GM18517 (cell line): Measurements from ENCODE around the gene ZGPAT.

Source experiments
- ATAC-seq: cut with Tn5 transposase; IDR thresholded peaks from one replicate; pipeline ENCODE4 v1.9.1; 2021; ENCODE audit warnings: mild to moderate bottlenecking, moderate library complexity; ENCODE audit not compliant: unreplicated experiment

ZGPAT gene

DNA sequence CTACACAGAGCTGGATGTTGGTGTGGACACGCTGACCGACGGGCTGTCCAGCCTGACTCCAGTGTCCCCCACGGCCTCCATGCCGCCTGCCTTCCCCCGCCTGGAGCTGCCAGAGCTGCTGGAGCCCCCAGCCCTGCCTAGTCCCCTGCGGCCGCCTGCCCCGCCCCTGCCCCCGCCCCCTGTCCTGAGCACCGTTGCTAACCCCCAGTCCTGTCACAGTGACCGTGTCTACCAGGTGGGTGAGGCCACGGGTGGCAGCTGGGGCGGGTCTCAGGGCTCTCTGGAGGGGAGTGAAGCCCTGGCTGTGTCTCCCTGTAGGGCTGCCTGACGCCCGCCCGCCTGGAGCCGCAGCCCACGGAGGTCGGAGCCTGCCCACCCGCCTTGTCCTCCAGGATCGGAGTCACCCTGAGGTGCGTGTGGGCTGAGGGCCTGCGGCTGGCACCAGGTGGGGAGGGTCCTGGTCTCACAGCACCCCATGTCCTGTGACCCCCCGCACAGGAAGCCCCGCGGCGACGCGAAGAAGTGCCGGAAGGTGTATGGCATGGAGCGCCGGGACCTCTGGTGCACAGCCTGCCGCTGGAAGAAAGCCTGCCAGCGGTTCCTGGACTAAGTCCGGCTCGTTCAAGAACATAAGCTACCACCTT lies 34.7 kb downstream of the ZGPAT start:
- no peak for ATAC-seq

DNA sequence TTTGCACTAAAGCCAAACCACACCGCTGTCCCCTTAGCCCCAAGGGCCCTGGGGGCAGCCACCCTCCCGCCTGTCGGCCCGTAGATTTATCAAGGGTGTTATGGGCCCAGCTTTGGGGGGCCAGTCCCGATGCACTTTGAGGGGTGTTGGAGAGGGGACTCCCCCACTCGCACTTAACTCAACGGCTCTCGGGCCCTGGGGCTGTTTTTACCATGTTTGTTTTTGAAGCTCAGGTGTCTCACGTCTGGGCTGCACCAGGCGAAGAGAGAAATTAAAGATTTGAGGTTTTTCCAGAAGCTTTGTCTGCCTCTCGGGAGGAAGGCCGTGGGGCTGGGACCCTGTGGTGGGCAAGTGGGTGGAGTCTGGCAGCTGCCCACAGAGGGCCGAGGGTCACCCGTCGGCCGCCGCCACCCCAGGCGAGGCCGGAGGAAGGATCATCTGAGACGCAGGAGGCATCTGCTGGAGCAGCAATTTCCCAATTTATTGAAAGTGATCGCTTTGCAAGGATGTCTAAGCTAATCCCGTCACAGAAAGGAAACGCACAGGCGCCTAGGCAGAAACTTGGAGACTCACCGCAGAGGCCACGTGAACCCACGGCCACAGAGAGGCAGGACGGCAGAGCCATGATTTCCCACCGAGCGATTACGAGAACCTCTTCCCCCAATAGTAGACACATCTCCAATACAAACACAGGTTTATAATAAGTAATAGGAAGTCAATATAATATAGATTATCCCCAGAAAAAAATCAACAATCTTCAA lies 35.6 kb downstream of the ZGPAT start:
- ATAC-seq, result no peak

DNA sequence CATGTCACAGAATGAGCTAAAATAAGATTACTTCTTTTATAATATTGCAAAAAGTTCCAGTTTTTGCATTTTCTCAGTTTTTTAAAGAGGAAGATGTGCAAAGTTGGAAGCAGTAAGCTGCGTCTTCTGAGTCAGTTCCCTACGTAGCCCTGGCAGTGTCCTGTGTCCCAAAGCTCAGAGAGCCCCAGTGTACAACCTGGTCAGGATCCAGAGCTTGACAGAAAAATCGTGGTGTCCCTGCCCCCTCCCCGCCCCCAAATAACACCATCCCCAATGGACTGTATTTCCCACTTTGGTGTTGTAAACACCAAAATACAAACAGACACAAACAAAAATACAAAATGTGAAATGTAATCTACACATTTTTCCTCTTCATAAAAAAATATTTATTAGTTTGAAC lies 36.3 kb downstream of the ZGPAT start:
- no peak for ATAC-seq

DNA sequence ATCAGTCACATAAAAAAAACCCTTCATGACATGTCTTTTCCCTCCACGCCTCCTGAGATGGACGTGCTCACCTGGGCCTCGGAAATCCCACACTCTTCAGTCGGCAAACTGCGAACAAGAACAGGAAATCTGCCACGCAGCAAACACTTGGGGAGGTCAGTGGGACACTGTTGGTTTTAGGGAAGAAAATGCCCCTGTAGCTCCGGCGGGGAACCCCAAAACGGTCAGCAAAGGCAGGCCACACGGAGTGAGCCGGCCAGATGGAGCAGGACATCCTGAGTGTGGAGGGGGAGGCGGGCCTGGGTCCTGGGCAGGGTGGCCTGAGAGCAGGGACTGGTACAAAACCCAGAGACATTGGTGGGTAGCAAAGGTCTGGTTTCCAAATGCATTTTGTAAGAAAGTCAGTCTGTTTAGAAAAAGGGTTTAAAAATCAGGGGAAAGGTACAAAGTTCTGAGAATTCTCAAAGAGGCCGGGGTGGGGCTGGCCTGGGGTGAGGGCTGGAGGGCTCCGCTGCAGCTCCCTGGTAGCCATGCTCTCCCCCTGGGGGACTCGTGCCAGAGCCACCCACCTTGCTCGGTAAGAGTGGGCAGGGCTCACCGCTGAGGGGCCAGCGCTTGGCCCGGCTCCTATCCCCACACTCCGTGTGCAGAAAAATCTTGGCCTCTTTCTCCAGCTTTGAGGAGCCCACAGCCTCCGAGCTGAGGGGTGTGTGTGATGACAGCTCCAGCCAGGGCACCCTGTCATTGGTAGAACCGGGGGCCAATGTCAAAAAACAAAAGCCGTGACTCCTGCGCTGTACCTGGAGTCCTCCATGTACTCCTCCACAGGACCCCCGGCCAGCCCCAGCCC lies 37.0 kb downstream of the ZGPAT start:
- no peak for ATAC-seq

DNA sequence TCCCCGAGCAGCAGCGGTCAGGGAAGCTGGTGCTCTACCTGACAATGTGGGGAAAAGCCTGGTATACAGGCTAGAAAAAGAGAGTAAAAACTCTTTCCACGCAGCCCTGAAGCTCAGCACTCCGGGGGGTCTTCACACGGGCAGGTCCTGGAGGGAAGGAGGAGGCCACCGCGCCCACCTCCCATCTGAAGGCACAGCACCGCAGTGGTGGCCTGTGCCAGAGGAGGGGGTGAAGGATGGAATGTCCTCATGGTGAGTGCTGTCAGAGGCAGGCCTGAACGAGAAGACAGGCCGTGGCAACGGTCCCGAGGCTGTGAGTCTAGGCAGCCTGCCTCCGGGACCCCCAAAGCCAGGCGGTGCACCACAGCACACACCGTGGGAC lies 37.6 kb downstream of the ZGPAT start:
- ATAC-seq, result no peak

DNA sequence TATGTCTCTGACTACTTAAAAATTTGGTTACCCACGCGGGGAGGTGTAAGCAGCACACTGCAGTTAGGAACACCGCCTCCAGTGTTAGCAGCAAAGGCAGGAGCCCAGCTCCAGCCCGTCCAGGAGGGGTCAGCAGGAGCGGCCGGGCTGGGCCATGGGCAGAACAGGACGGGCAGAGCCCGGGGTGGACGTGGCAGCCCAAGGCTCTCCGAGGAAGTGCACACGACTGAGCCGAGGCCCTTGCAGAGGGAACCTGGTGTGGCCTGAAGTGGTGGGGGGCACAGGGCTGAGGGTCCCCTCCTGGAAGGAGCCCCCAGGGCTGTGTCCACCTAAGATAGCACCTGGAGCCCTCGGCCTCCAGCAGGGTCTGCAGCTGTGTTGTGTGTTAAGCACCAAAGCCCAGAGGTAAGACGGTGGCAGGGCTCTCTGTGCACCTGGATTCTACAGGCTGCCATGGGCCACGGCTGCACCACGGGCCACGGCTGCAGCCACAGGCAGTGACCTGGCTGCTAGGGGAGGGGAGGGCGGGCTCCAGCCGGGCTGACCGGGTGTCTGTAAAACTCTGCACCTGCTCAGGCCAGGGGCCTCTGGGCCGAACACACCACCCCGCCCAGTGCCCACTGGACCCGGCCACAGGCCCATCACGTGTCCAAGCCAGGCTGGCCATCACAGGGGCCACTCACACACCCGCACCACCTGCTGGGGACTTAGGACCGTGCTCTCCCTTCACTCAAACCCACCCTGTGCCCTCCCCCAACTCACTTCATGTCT lies 38.3 kb downstream of the ZGPAT start:
- no peak for ATAC-seq

DNA sequence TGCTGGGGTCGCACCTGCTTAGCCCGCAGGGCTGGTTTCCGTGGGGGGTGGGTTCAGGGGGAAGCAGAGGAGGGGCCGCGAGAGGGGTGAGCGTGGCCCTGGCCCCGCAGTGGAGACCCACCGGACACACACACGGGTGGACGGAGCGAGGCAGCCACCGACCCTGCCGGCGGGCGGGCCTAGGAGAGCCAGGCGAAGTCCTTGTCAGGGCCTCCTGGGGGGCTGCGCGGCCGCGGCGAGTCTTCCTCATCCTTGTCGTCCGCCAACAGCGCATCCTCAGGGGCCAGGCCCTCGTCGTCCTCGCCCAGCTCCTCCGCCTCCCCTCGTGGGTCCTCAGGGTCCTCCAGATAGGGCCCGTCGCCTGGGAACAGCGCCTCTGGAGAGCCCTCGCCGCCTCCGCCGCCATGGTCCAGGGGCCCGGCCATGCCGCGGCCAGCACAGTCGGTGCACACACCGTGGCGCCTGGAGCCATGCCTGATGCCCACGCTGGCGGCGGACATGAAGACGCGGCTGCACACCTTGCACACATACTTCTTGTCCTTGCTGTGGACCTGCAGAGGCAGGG lies 39.0 kb downstream of the ZGPAT start:
- no peak for ATAC-seq

DNA sequence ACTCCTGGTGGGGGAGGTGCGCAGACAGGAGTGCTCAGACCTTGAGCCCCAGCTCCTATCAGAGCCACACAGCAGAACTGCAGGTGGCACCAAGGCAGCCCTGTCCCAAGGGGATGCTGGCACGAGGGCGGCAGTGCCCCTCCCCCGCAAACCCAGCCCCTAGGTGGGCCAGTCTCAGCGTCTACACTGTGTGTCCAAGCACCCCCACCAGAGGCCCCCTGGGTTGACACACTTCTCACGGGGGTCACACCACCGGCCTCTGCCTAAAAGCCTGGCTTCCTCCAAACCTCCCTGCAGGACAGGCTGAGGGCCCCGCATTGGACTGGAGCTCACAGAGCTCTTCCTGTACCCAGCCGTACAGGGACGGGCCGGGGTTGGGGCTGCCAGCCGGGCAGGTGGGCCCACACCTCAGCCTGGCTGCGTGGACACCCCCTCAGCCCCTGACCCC lies 39.8 kb downstream of the ZGPAT start:
- no peak for ATAC-seq

DNA sequence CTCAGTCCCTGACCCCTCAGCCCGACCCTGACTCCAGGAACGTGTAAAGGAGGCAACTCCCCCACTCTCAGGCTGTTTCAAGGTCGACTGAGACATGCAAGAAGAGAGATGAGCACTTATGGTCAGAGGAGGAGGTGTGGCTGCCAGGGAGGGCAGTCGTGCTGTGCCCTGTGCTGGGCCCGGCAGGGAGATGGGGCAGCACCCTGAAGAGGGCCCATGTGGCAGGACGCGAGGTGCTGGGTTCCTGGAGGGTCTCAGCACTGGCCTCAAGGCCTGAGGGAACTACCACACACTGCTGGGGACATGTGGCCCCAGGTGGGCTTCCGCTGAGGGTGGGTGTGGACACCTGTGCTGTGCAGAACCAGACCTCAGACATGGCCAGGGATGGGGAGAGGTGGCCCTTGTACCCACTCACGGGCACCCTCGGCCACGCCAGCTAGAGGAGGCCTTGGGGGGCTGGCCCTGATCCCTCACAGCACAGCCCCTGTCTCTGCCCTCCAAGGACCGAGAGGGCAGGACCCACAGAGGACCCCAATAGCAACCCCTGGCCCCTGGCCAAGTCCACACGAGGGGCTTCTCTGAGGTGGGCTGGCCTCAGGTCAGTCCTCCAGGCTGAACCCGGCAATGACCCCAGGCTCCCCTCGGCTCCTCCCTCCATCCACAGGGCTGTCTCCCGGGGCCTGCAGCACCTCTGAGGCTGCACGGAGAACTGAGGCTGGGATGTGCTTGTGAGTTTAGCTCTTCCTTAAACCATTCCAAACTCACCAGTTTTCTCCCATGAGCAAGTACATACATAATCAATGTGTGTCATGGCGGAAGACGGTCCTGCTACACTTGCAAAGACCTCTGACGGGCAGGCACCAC lies 40.5 kb downstream of the ZGPAT start:
- no peak for ATAC-seq

DNA sequence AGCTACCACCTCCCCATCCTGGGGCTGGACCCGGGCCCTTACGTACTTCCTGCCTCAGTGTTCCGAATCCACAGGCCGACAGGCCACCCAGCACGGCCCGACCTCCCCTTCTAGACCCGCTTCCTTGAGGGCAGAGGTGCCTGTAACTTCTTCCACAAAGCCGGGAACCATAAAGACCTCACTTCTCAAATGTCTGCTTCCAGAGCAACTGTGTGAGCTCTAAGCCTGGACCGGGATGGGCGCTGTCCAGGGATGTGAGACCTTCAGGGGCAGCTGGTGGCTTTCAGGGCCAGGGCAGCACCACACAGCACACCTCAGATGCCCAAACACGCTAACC lies 41.1 kb downstream of the ZGPAT start:
- ATAC-seq, result no peak

DNA sequence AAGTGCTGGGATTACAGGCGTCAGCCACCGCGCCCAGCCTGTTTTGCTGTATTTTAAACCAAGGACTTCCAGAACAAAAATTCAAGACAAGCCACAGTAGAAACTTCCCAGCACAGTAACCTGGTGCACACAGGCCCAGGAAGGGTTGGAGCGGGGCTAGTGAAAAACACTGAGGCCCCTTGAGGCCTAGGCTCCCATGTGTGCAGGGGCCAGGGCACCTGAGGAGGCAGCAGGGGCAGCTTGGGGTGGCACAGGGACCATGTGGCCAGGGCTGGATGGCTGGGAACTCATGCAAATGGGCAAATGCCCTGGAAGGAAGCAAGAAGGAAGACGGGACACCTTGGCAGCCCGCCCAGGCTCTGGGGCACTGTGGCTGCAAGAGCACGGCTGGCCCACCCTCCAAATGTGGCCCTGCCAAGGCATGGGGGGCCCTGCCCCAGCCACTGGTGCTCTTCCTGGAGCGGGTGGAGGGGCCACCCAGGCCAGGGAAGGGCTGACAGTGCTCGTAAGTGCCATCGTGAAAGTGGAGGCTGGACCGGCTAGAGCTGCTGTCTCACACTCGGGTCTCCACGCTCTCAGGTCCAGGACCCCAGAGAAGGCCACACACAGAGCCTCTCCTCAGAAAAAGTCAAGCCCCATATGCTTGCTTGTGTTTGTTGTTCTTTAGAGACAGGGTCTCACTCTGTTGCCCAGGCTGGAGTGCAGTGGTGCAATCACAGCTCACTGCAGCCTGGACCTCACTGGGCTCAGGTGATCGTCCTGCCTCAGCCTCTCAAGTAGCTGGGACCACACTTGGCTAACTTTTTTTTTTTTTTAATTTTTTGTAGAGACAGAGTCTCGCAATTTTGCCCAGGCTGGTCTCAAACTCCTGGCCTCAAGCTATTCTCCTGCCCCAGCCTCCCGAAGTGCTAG lies 42.0 kb downstream of the ZGPAT start:
- no peak for ATAC-seq

DNA sequence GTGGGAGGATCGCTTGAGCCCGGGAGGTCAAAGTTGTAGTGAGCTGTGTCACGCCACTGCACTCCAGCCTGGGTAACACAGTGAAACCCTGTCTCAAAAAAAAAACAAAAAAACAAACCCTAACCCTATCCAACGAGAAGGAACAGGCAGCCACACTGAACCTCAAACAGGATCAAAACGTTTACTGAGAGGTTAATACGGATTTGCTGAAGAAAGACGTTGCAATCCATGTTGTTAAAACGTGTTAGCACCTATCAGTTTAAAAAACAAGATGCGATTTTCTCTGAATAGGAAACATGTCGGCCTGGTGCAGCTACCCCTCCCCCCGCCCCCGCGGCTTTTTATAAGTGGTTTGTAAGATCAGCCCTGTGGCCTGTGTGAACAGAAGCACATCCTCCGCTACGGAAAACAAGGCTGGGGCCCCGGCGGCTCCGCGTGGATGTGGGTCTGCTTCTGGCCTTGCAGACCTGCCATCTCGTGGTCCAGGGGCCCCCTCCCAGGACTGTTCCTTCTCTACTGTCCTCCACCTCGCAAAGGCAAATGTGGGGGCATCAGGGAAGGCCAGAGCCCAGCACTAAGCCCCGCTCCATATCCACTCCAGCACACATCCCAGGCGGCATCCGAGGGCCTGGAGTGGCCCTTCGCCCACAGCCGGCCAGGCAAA lies 43.1 kb downstream of the ZGPAT start:
- ATAC-seq, result no peak

DNA sequence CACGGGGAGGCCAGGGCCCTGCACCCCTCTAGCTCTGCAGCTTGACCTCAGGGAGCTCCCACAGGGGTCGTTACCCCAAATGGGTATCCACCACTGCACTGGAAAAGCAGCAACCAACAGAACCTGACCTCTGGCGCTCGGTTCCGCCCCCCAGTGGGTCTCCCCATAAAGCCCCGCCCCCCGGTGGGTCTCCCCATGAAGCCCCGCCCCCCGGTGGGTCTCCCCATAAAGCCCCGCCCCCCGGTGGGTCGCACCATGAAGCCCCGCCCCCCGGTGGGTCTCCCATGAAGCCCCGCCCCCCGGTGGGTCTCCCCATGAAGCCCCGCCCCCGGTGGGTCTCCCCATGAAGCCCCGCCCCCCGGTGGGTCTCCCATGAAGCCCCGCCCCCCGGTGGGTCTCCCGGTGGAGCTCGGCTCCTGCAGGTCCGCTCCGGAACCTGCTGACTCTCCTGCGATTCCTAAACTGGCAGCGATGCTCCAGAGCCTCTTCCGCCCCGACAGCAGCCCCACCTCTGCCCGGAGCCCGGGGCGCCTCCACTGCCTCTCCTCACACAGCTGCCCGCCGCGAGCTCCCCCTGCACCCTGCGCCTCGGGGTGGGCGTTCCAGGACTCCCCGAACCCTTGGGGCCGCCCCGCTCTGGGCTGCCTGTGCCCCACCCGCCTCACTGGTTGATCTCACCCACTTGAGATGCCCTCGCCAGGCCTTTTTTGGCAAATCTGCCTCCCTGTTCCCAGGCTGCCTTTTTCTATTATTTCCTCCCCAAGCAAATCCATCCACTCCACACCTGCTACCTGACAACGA lies 43.8 kb downstream of the ZGPAT start:
- no peak for ATAC-seq

DNA sequence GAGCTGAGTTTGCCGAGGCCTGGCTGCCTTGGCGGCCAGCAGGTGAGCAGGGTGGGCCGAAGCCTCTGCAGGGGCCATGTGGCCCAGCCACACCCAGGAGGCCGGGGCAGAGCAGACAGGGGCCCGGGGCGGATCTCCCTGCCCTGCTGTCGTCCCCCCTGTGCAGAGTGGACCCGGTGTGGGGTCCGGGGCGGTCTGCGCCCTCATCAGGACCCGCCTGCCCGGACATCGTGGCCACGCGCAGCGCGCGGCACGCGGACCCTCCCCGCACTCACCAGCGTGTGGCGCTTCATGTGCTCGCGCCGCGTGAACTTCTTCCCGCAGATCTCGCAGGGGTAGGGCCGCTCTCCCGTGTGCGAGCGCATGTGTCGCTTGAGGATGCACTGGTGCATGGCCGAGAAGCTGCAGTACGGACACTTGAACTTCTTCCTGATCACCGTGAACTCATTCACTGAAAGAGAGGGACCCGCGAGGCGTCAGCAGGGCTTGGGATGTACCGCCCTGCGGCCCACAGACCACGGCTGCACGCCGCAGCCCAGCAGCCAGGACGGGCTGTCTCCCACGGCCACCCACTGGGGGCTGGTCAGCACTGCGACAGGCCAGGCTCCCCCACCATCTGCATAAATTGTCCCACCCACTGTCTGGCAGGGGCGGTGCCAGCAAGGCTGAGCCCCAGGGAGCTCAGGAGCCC lies 44.7 kb downstream of the ZGPAT start:
- ATAC-seq, result no peak

DNA sequence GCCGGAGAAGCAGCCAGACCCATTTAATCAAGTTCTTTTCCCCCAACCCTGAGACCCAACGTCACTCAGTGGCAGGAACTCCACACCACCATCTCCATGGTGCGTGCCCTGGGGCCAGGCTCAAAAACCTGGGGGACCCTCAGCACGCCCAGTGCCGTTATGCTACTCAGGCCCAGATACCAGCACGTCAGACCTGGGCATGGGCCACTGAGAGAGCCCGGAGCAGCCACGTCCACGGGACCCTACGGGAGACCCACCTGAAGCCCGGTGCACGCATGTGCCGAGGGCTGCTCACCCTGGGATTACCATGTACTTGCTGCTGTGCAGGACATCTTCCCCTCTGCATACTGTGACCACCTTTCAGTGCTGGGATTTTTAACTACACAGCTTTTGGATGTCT lies 45.5 kb downstream of the ZGPAT start:
- ATAC-seq, result no peak

DNA sequence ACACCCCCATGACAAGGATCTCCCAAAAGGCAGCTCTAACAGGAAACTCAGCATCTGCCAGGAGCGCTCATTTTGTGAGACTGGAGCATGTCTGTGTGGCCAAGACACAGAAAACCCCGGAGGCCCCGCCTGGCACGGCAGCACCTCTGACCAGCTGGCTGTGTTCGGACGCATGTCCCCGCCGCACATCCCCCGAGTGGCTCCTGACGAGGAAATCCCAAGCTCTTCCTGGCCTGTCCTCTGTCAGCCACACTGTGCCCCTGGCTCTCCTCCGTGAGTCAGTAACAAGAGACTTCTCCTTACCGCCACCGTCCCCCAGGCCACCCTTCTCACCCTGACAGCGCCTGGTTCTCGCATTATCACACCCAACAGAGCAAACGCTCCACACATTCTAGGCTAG lies 46.2 kb downstream of the ZGPAT start:
- no peak for ATAC-seq
